HCT116 (cell line): ENCODE results near the gene ATP6V0B. TPM values are rescaled to one million over a fixed set of nuclear protein-coding genes. Genes with fewer than 3 reads are reported as not detected.
A peak's percentile ranks its signal among the peaks of the same experiment; 100 is the strongest.

Source experiments
- ATAC-seq: fragments of 200-7000 bp; cut with Tn5 transposase; 2 replicates; pipeline ENCODE4 v1.9.1; 2020; ENCODE audit warnings: mild to moderate bottlenecking, moderate library complexity
- BruUV-seq: library from RNA; stranded (reverse); fragments of 400-500 nt; replicated peaks from 2 replicates; lab custom pipeline; 2021; lab: Mats Ljungman, UMichigan
- CTCF ChIA-PET: fragments of 300-600 bp; sonication (Branson Sonifier 250); formaldehyde crosslinking; loops from one replicate; lab custom pipeline; 2021; ENCODE audit warnings: antibody characterized with exemption; lab: Charles Lee
- POLR2A ChIA-PET: fragments of 300-600, 350-600 bp; sonication (Branson Sonifier 250); formaldehyde crosslinking; loops from one replicate; lab custom pipeline; 2021; ENCODE audit warnings: antibody characterized with exemption; lab: Charles Lee
- RAD21 ChIA-PET, 2 experiments: fragments of 300-600 bp; sonication (Branson Sonifier 250); formaldehyde crosslinking; loops; one replicate each; lab custom pipeline; 2023; ENCODE audit warnings: low total read pairs in 2 of 2; ENCODE audit not compliant: uncharacterized antibody in 2 of 2, unreplicated experiment in 2 of 2, low non-redundant PET in 1 of 2; lab: Charles Lee
- DNase-seq: peaks from one replicate; pipeline ENCODE4 v3.0.0-alpha.2; 2010; ENCODE audit warnings: low read depth, low spot score
- H2AFZ ChIP-seq: fragments of 200-600 bp; shearing (Covaris generic), sonication (generic); 2 replicates; pipeline ENCODE4 v1.6.1; 2017; ENCODE audit warnings: low read depth, mixed run types, mixed read lengths, antibody characterized with exemption, low read length; ENCODE audit not compliant: poor library complexity, severe bottlenecking
- H3K27ac ChIP-seq: 2 replicates; pipeline ENCODE4 v1.5.1; 2012; ENCODE audit warnings: low read depth, low read length
- H3K27me3 ChIP-seq: fragments of 200-600 bp; sonication (generic); 2 replicates; pipeline ENCODE4 v1.6.1; 2016; ENCODE audit warnings: mixed run types, low read length, mixed read lengths; ENCODE audit not compliant: insufficient read depth
- H3K36me3 ChIP-seq, 2 experiments: fragments of 200-500 bp in 1 of 2; fragments of 200-600 bp in 1 of 2; sonication (Bioruptor generic) in 1 of 2; sonication (generic) in 1 of 2; 2 replicates each; pipeline versions ENCODE4 v1.5.1 to v1.6.1; 2014 to 2016; ENCODE audit warnings: low read length in 2 of 2, inconsistent platforms in 1 of 2, mixed read lengths in 1 of 2, mixed run types in 1 of 2; ENCODE audit not compliant: insufficient read depth in 2 of 2, control insufficient read depth in 1 of 2
- H3K4me1 ChIP-seq, 2 experiments: fragments of 200-600 bp in 1 of 2; sonication (generic) in 1 of 2; 2 replicates each; pipeline versions ENCODE4 v1.5.1 to v1.6.1; 2012 to 2017; ENCODE audit warnings: low read length in 2 of 2, inconsistent platforms in 1 of 2, mild to moderate bottlenecking in 1 of 2, mixed read lengths in 1 of 2, mixed run types in 1 of 2, moderate library complexity in 1 of 2; ENCODE audit not compliant: insufficient read depth in 2 of 2, control insufficient read depth in 1 of 2
- H3K4me2 ChIP-seq: fragments of 200-600 bp; sonication (generic); 2 replicates; pipeline ENCODE4 v1.6.1; 2017; ENCODE audit warnings: mixed run types, low read length, mixed read lengths
- H3K4me3 ChIP-seq, 2 experiments: fragments of 200-600 bp in 1 of 2; sonication (generic) in 1 of 2; replicated peaks in 1 of 2; 2 replicates each; pipeline ENCODE4 v1.5.1; 2011 to 2016; ENCODE audit warnings: low read length in 2 of 2, control low read depth in 1 of 2, low read depth in 1 of 2, mild to moderate bottlenecking in 1 of 2, mixed read lengths in 1 of 2, mixed run types in 1 of 2
- H3K79me2 ChIP-seq: fragments of 200-600 bp; sonication (generic); 2 replicates; pipeline ENCODE4 v1.6.1; 2017; ENCODE audit warnings: mild to moderate bottlenecking, mixed run types, low read length, moderate library complexity, mixed read lengths; ENCODE audit not compliant: insufficient read depth
- H3K9ac ChIP-seq: fragments of 200-600 bp; sonication (generic); 2 replicates; pipeline ENCODE4 v1.6.1; 2016; ENCODE audit warnings: low read length, mixed read lengths
- H3K9me2 ChIP-seq: fragments of 200-600 bp; sonication (generic), shearing (Covaris generic); 2 replicates; pipeline ENCODE4 v1.6.1; 2017; ENCODE audit warnings: mixed run types, mild to moderate bottlenecking, moderate library complexity; ENCODE audit not compliant: insufficient read depth
- H3K9me3 ChIP-seq, 2 experiments: fragments of 200-500 bp in 1 of 2; fragments of 200-600 bp in 1 of 2; sonication (Bioruptor generic) in 1 of 2; sonication (generic) in 1 of 2; 2 replicates each; pipeline ENCODE4 v1.6.1; 2014 to 2017; ENCODE audit warnings: low read length in 2 of 2, mixed read lengths in 2 of 2, inconsistent platforms in 1 of 2, low read depth in 1 of 2, mild to moderate bottlenecking in 1 of 2, mixed run types in 1 of 2, moderate library complexity in 1 of 2; ENCODE audit not compliant: control insufficient read depth in 1 of 2, insufficient read depth in 1 of 2
- H4K20me1 ChIP-seq: fragments of 200-600 bp; sonication (generic), shearing (Covaris generic); 2 replicates; pipeline ENCODE4 v1.6.1; 2017; ENCODE audit warnings: mixed run types, mild to moderate bottlenecking, moderate library complexity; ENCODE audit not compliant: insufficient read depth
- CBX3 ChIP-seq: IDR thresholded peaks from 2 replicates; pipeline ENCODE4 v1.6.1; 2012; ENCODE audit warnings: low read depth
- ELF1 ChIP-seq: IDR thresholded peaks from 2 replicates; pipeline ENCODE4 v1.6.1; 2012; ENCODE audit warnings: low read depth, borderline replicate concordance
- EZH2phosphoT487 ChIP-seq: fragments of 200-600 bp; IDR thresholded peaks from 2 replicates; pipeline ENCODE4 v1.6.1; 2018; ENCODE audit warnings: antibody characterized with exemption, borderline replicate concordance
- FOSL1 ChIP-seq: IDR thresholded peaks from 2 replicates; pipeline ENCODE4 v1.6.1; 2012; ENCODE audit warnings: low read depth
- POLR2AphosphoS5 ChIP-seq: IDR thresholded peaks from 2 replicates; pipeline ENCODE4 v1.6.1; 2011; ENCODE audit warnings: mild to moderate bottlenecking, low read depth, low read length, moderate library complexity
- RAD21 ChIP-seq: IDR thresholded peaks from 2 replicates; pipeline ENCODE4 v1.6.1; 2012; ENCODE audit warnings: low read depth, mild to moderate bottlenecking
- SP1 ChIP-seq: IDR thresholded peaks from 2 replicates; pipeline ENCODE4 v1.6.1; 2012; ENCODE audit warnings: low read depth
- ZNF274 ChIP-seq: fragments of 200-500 bp; sonication (Bioruptor generic); IDR thresholded peaks from 2 replicates; pipeline ENCODE4 v1.6.1; 2014; ENCODE audit warnings: mild to moderate bottlenecking, low read depth, low read length, inconsistent platforms
- intact Hi-C: fragments of 100-400 bp; cut with micrococcal nuclease; formaldehyde crosslinking; loops from 2 replicates; pipeline ENCODE4 v1.10.0; 2022
- total RNA-seq: library from RNA; stranded (reverse); gene quantifications from one replicate; pipeline ENCODE4 v1.2.1, GENCODE V29; 2021; ENCODE audit not compliant: unreplicated experiment

Gene ATP6V0B
- total RNA-seq, 1 experiment from 2014 or later, result 122 TPM

- peak; percentile 90 for TF ChIP-seq RAD21
- TF ChIP-seq ELF1, result peak; percentile 90; the same call in 1 of the 2 replicates
- no peak for TF ChIP-seq ZNF274
- TF ChIP-seq CBX3, result peak; percentile 95
- no peak for TF ChIP-seq EZH2phosphoT487
- peak; percentile 87 for TF ChIP-seq SP1
These were observed 28.3 kb upstream of the ATP6V0B start, which contains the start of gene IPO13 (continued) for GRCh38 chr1:43946236-43947060.

- H3K9me2 ChIP-seq, result no peaks in the 10 kb centered on the region
- H3K9me3 ChIP-seq, result no peaks in the 10 kb centered on the region
- 0 out of 4 replicates have a peak, but pooled peaks cover 0 to 3% of the 10 kb centered on the region in 2 experiments for H3K36me3 ChIP-seq
- H3K4me3 ChIP-seq, result peak overlapping the region; percentile 77 to 97
- peaks cover 10 to 23% of the 10 kb centered on the region in 2 experiments; a peak in 3 of 4 replicates for H3K4me1 ChIP-seq
- TF ChIP-seq CBX3, result no peak
- no peak for TF ChIP-seq POLR2AphosphoS5
- no peak for TF ChIP-seq FOSL1
- TF ChIP-seq ZNF274, result no peak
- no peaks in the 10 kb centered on the region for H4K20me1 ChIP-seq
- H3K9ac ChIP-seq, result peak overlapping the region; percentile 76
- intact Hi-C loops, result no loop called here
- RAD21 ChIA-PET, result interaction anchor here in 1 of 2 experiments (2.0 kb wide), 1 partner anchor 184 kb away, joined by 10 read pairs; no protein-coding TSS in a partner anchor
- H3K4me2 ChIP-seq, result peak overlapping the region; percentile 96
- no peak for DNase-seq
- no peak for ATAC-seq
- TSS peak; percentile 51 for BruUV-seq
- CTCF ChIA-PET, result interaction anchor here (3.3 to 9.8 kb wide), 2 partner anchors 14 to 184 kb away, joined by 24 to 130 read pairs; partner anchors contain the start of gene ARTN
- H3K27me3 ChIP-seq, result no peaks in the 10 kb centered on the region
- peak overlapping the region; percentile 56 for H2AFZ ChIP-seq
- POLR2A ChIA-PET, result interaction anchor here (0.7 to 1.4 kb wide), 3 partner anchors 13 to 138 kb away, joined by 3 to 9 read pairs (median 3); no protein-coding TSS in a partner anchor
- peaks cover 11% of the 10 kb centered on the region for H3K79me2 ChIP-seq
- peak overlapping the region; percentile 88 for H3K27ac ChIP-seq
These were observed 27.5 kb upstream of the ATP6V0B start for GRCh38 chr1:43947061-43947873.
